ENCODE results near the gene ZFAND5. TPM values are rescaled to one million over a fixed set of nuclear protein-coding genes. Genes with fewer than 3 reads are reported as not detected.

The ZFAND5 gene, protein sequence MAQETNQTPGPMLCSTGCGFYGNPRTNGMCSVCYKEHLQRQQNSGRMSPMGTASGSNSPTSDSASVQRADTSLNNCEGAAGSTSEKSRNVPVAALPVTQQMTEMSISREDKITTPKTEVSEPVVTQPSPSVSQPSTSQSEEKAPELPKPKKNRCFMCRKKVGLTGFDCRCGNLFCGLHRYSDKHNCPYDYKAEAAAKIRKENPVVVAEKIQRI
- total RNA-seq (2016; rRNA removed; fragmentation: Illumina TruSeq; extraction: Trizol): 41.8 and 60.2 TPM in 2 replicates
- 9.1 and 10.4 TPM in 2 replicates for total RNA-seq (2016; cell fraction: cytosol; rRNA removed; fragmentation: Illumina TruSeq; extraction: Trizol; ENCODE audit: low read depth)
- total RNA-seq (2016; cell fraction: insoluble cytoplasmic fraction; rRNA removed; fragmentation: Illumina TruSeq; extraction: Trizol): 40.5 and 58.0 TPM in 2 replicates
- 31.7 and 31.9 TPM in 2 replicates for total RNA-seq (2016; cell fraction: membrane; rRNA removed; fragmentation: Illumina TruSeq; extraction: Trizol)
- 93.9 and 99.5 TPM in 2 replicates for total RNA-seq (2016; cell fraction: nucleus; rRNA removed; fragmentation: Illumina TruSeq; extraction: Trizol)
- 49.1 and 53.4 TPM in 2 replicates for polyA plus RNA-seq (2011; rRNA removed)
- 21.5 and 29.0 TPM in 2 replicates for polyA plus RNA-seq (2011; cell fraction: cytosol; rRNA removed)
- 64.8 and 78.1 TPM in 2 replicates for polyA plus RNA-seq (2011; cell fraction: nucleus; rRNA removed)
- 72.3 and 73.7 TPM in 2 replicates for polyA plus RNA-seq (2012)
- polyA plus RNA-seq (2016; cell fraction: cytosol; fragmentation: Illumina TruSeq; extraction: Trizol; ENCODE audit: low read depth): 7.4 and 8.7 TPM in 2 replicates
- polyA plus RNA-seq (2016; cell fraction: insoluble cytoplasmic fraction; fragmentation: Illumina TruSeq; extraction: Trizol; ENCODE audit: low read depth): 62.9 and 71.0 TPM in 2 replicates
- 16.8 and 17.5 TPM in 2 replicates for polyA plus RNA-seq (2016; cell fraction: membrane; fragmentation: Illumina TruSeq; extraction: Trizol; ENCODE audit: low read depth)
- 130 TPM in 2 replicates for polyA plus RNA-seq (2016; cell fraction: nucleus; fragmentation: Illumina TruSeq; extraction: Trizol; ENCODE audit: insufficient read depth, low read depth)
- 13.2 and 13.9 TPM in 2 replicates for polyA minus RNA-seq (2011; rRNA and poly(A)+ RNA removed; ENCODE audit: low replicate concordance)
- 32.9 and 49.2 TPM in 2 replicates for polyA minus RNA-seq (2011; cell fraction: cytosol; rRNA and poly(A)+ RNA removed)
- polyA minus RNA-seq (2011; cell fraction: nucleus; rRNA and poly(A)+ RNA removed): 141 and 188 TPM in 2 replicates
- Bru-seq, nascent RNA: percentile 99 among the genes with signal in this experiment
- percentile 97 among the genes with signal in this experiment for BruChase-seq, experiment 1, labeled RNA remaining after a 6-hour chase
- percentile 99 among the genes with signal in this experiment for BruChase-seq, experiment 2, labeled RNA remaining after a 2-hour chase
- long read RNA-seq, experiment 1, transcript ZFAND5-205 (7 exons, 2,785 nt): minor isoform, 12 of 41 reads
- long read RNA-seq, experiment 1, transcript ZFAND5-204 (6 exons, 2,686 nt): major isoform, 18 of 41 reads
- long read RNA-seq, experiment 1, partial matches to known transcripts: 3 of 41 reads
- long read RNA-seq, experiment 1, other reads (novel, unspliced or antisense): 5 of 41 reads
- long read RNA-seq, experiment 2, transcript ZFAND5-204 (6 exons, 2,686 nt): minor isoform, 16 of 104 reads
- long read RNA-seq, experiment 2, transcript ZFAND5-205 (7 exons, 2,785 nt): major isoform, 19 of 104 reads
- long read RNA-seq, experiment 2, partial matches to known transcripts: 4 of 104 reads
- long read RNA-seq, experiment 2, other reads (novel, unspliced or antisense): 60 of 104 reads

GRCh38 chr9:72364679-72365524, at the start of gene ZFAND5:
TSS of gene ZFAND5 (minus strand) at chr9:72365208. CDS start at chr9:72360778, 4,430 bp downstream.
- Histone ChIP-seq H3K4me1 (ENCODE audit: insufficient read depth, low read length) (peaks cover 54% of the 10 kb centered on the region), H3K4me2 (ENCODE audit: low read depth, low read length) (peak within 1 kb of the TSS; percentile 96), H3K36me3 (replicated peaks in 1 of 2; ENCODE audit: control insufficient read depth in 1 of 2, insufficient read depth in 2 of 2, low read length in 2 of 2) (peaks cover 3 to 7% of the 10 kb centered on the region in 2 experiments; a peak in 2 of 5 replicates), H2AFZ (ENCODE audit: low read length) (no peak within 1 kb of the TSS), H4K20me1 (ENCODE audit: insufficient read depth, low read length) (peaks cover 34% of the 10 kb centered on the region), H3K27me3 (ENCODE audit: control insufficient read depth in 1 of 2, insufficient read depth in 2 of 2, low read length in 2 of 2) (no peaks in the 10 kb centered on the region; a peak in 1 of 5 replicates), H3K9ac (ENCODE audit: insufficient read depth, low read depth, low read length) (peak within 1 kb of the TSS; percentile 97), H3K27ac (ENCODE audit: extremely low read length, insufficient read depth, low read length) (peak within 1 kb of the TSS; percentile 99), H3K79me2 (ENCODE audit: insufficient read depth, low read length) (peaks cover 45% of the 10 kb centered on the region), H3K9me3 (ENCODE audit: low read length) (no peaks in the 10 kb centered on the region), H3K4me3 (replicated peaks in 1 of 3; ENCODE audit: insufficient read depth in 1 of 3, low read depth in 2 of 3, low read length in 3 of 3) (peak within 1 kb of the TSS; percentile 81 to 97 (median 95))
- WGBS (ENCODE audit: low lambda C conversion rate): 0% methylated on average over 29 of the region's 110 CpGs
- peak; percentile 91 for ATAC-seq
- POLR2A ChIA-PET: interaction anchor here (0.7 to 2.0 kb wide), 29 partner anchors 9 to 602 kb away, joined by 3 to 22 read pairs (median 5); partner anchors contain the start of genes ABHD17B and C9orf85
- no TSS peak for BruUV-seq (replicated peaks)
- intact Hi-C loops (cut with micrococcal nuclease; ENCODE audit: unreplicated experiment) (loop anchor here (2.0 to 5.0 kb wide), 3 partner anchors 72 to 453 kb away; partner anchors contain the start of genes ABHD17B and C9orf85), in situ Hi-C loops (cut with HindIII; ENCODE audit: extremely low pct_ligation_motif_present, low pct_unique_long_range_greater_than_20kb) (loop anchor here (10.0 kb wide), 1 partner anchor 470 kb away; no protein-coding TSS in a partner anchor)
- DNase-seq (ENCODE audit: low spot score): peak; percentile 89
- CTCF ChIA-PET (ENCODE audit: low intra/inter-chr PET ratio, low total read pairs): no interaction called here
- peak; percentile 23 for FAIRE-seq
- TF ChIP-seq FOSL2 (CRISPR knock-in tag; IDR thresholded peaks at IDR 0.05) (peak; percentile 58; the same call in 1 of the 2 replicates), KIAA2018 (CRISPR knock-in tag; IDR thresholded peaks at IDR 0.05; ENCODE audit: borderline replicate concordance) (no peak)
- TF ChIP-seq, protein P1, sequence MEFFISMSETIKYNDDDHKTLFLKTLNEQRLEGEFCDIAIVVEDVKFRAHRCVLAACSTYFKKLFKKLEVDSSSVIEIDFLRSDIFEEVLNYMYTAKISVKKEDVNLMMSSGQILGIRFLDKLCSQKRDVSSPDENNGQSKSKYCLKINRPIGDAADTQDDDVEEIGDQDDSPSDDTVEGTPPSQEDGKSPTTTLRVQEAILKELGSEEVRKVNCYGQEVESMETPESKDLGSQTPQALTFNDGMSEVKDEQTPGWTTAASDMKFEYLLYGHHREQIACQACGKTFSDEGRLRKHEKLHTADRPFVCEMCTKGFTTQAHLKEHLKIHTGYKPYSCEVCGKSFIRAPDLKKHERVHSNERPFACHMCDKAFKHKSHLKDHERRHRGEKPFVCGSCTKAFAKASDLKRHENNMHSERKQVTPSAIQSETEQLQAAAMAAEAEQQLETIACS (CRISPR knock-in tag; IDR thresholded peaks at IDR 0.05): no peak

All from HepG2 (cell line).